Raji (cell line): ENCODE results near the gene ECPAS.

Experiments
- POLR2A ChIP-seq: IDR thresholded peaks from 2 replicates; pipeline ENCODE4 v1.6.1; 2011; ENCODE audit warnings: low read depth, low read length, control low read depth; ENCODE audit not compliant: insufficient read depth

The ECPAS gene

GRCh38 chr9:111483858-111484571, at the start of gene ECPAS:
Gene ECPAS, minus strand, starts transcription at chr9:111484383. Its CDS starts 11,465 bp downstream, at chr9:111472918.
- TF ChIP-seq POLR2A: peak; percentile 69

- no peak for TF ChIP-seq POLR2A
Observed at GRCh38 chr9:111533099-111533790, 49.1 kb upstream of the ECPAS start.

GRCh38 chr9:111531716-111532115, 47.5 kb upstream of the ECPAS start:
- TF ChIP-seq POLR2A: no peak

DNA sequence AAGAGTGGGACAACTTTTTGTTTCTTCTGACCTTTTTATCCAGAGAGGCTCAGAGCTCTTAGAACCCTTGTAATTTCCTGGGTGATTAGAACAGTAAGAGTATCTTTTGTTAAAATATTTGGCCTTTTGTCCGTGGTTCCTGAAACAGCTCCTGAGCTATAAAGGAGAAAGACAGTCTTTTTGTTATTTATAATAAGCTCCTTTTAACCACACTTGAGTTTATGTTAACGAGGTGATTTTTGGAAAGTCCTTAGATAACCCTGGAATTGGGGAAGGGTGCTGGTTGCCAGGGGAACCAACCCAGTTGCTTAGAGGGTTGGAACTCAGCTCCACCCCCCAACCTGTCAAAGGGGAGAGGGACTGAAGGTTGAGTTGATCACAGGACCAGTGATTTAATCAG, 45.6 kb upstream of the ECPAS start:
- TF ChIP-seq POLR2A: no peak

- TF ChIP-seq POLR2A: no peak
Observed at GRCh38 chr9:111527347-111527746, 43.2 kb upstream of the ECPAS start.

DNA sequence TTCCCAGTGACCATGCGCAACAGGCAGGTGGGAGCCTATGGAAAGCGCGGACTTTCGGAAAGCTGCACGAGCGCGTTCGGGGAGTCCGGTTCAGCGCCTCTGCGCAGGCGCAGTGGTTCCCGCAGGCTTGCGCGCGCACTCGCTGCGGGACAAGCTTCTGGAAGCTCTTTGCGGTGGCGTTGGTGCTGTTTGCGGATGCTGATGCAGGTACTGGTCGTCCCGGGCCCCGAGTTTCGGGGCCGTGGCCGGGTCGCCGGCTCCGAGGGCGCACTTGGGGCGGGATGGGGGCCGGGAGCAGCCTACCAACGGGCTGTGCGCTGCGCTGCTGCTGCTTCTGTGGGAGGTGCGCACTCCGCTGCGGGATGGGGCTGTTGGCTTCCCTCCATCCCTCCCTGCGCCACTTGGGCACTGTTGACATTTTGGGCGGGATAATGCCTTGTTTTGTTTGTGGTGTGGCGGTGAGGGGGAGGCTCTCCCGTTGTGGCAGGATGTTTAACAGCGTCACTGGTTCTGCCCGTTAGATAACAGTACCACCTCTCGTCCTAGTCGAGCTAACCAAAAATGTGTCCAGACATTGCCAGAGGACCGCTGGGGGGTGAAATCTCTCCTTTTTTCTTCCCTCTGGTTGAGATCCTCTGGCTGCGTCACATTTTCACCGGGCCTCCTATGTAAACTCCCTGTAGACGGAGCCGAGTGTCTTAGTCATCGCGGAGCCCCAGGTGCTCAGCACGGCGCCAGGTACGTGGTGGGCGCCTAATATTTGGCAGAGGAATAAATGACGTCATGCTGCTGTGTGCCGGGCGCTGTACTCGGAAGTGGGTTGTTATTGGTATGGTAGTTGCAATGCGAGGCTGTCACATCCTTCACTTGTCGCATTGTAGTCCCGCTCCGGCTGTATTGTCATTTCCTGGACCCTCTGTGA, 41.1 kb upstream of the ECPAS start, which contains the start of gene ZNF483:
ZNF483 (plus strand) TSS at position 124 of the 922 bp plus-strand sequence. CDS start 2,217 bp downstream, outside the sequence.
- TF ChIP-seq POLR2A: no peak

DNA sequence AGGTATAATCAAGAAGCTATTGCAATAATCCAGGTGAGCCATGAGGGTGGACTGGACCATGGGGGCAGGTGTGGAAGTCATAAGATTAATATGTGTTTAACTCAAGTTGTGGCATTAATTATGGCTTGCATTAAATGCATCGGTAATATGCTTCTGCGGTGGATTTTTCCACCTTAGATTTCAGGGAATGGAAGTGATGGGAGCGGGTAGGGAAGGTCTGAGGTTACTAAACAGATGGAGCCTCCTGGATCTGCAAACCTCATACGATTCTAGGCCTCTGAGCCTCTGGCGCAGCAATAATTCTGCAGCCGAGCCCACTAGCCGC, 40.5 kb upstream of the ECPAS start:
- no peak for TF ChIP-seq POLR2A

DNA sequence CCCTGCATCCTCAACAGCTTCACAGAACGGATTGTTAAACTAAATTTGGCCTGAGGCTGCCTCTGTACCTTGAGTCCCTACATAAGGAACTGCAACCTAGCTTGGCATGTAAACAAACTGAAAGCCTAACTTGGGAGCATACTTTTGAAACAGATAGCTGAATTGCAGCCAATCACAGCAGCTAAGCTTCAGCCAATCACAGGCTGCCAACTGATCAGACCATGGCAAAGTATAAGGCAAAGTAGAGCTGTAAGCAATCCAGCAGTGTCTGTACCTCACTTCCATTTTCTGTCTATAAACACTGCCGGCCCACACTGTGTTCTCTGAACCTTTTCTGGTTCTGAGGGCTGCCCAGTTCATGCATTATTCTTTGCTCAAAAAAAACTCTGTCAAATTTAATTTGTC, 31.9 kb upstream of the ECPAS start:
- 0 out of 2 replicates have a peak, but pooled peaks have one; percentile 15 for TF ChIP-seq POLR2A

- TF ChIP-seq POLR2A: no peak
Observed at GRCh38 chr9:111514967-111515366, 30.8 kb upstream of the ECPAS start.

- TF ChIP-seq POLR2A: no peak
Observed at GRCh38 chr9:111502506-111502905, 18.3 kb upstream of the ECPAS start.

DNA sequence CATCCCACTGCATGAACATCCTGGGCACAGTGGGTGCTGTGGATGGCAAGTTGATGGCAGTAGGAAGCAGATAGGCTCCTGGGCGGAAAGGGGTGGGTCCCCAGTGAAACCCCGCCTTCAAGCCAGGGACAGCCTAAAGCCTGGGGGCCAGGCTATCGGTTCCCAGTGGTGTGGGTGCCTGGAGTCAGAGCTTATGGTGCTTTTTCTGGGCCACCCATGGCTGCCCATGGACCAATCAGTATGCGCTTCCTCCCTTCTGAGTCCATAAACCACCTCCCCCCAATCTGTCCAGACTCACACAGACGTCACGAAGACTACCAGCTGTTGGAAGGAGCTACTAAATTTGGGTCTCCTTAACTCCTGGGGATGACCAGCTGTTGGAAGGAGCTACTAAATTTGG, 17.5 kb upstream of the ECPAS start:
- TF ChIP-seq POLR2A: no peak

- no peak for TF ChIP-seq POLR2A
Observed at GRCh38 chr9:111501005-111501562, 16.9 kb upstream of the ECPAS start.

DNA sequence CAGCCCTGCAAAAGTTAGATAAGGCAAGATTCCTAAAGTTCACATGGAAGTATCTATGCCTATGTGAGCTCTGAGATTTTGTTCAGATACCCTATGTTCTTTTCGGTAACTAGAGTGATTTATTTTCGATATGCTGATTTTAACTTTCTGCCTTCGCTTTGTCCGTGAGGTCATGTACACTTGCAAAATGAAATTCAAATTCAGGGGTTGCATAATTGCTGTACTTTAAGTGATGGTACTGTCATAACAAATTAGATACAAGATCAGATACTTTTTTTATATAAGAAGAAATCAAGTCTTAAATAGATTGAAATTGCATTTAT, 350 bp upstream of the ECPAS start:
- TF ChIP-seq POLR2A: no peak; the same call in 1 of the 2 replicates

DNA sequence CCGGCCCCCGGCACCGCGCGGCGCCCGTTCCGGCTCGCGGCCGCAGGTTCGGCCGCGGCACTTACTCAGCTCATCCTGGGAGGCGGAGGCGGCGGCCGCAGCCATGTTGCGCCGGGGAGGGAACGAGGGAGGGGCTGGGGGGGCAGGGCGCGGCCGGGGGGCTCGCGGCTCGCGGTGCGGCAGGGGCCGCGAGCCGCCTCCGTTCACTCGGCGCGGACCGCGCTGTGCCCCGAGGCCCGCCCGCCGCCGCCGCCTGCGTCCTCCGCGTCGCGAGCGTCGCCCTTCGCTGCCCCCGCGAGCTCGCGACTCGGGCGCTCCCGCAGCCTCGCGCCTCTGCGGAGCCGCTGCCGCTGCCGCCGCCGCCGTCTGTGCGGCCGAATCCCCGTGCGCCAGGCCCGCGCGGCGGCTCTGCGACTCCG, 735 bp downstream of the ECPAS start:
- no peak for TF ChIP-seq POLR2A
